HEK293 (cell line): ENCODE measurements around the gene PEX3.

Experiments
- CTCF ChIA-PET: fragments of 350-600 bp; formaldehyde crosslinking; extraction: SDS; loops from one replicate; lab custom pipeline; 2021; ENCODE audit warnings: antibody characterized with exemption; lab: Yijun Ruan, JAX
- POLR2A ChIA-PET: fragments of 300-600 bp; formaldehyde crosslinking; extraction: SDS; loops from one replicate; lab custom pipeline; 2020; ENCODE audit warnings: antibody characterized with exemption, inconsistent platforms; lab: Yijun Ruan, JAX
- H3K27ac ChIP-seq: fragments of 200-500 bp; sonication (Bioruptor generic); 2 replicates; pipeline ENCODE4 v1.5.1; 2014; ENCODE audit warnings: low read depth, low read length, control low read depth, inconsistent platforms; ENCODE audit errors: extremely low read depth
- H3K36me3 ChIP-seq, 2 experiments: fragments of 200-500 bp in 1 of 2; sonication (Bioruptor generic) in 1 of 2; 1 replicate in 1 of 2; 2 replicates in 1 of 2; pipeline ENCODE4 v1.5.1; 2014 to 2017; ENCODE audit warnings: inconsistent platforms in 2 of 2, low read length in 2 of 2; ENCODE audit not compliant: control insufficient read depth in 2 of 2, insufficient read depth in 1 of 2
- H3K4me1 ChIP-seq: fragments of 200-500 bp; sonication (Bioruptor generic); 2 replicates; pipeline ENCODE4 v1.5.1; 2014; ENCODE audit warnings: mild to moderate bottlenecking, low read length, inconsistent platforms; ENCODE audit not compliant: control insufficient read depth, insufficient read depth
- H3K4me3 ChIP-seq: 2 replicates; pipeline ENCODE4 v1.5.1; 2011; ENCODE audit warnings: low read depth, mild to moderate bottlenecking, control low read depth, low read length, moderate library complexity
- H3K9me3 ChIP-seq: fragments of 200-500 bp; sonication (Bioruptor generic); 2 replicates; pipeline ENCODE4 v1.5.1; 2014; ENCODE audit warnings: low read depth, low read length, inconsistent platforms; ENCODE audit not compliant: control insufficient read depth, insufficient read depth
- ATF2 ChIP-seq: fragments of 450-650 bp; formaldehyde crosslinking; IDR thresholded peaks from 2 replicates; pipeline ENCODE4 v1.5.1; 2016; ENCODE audit warnings: missing biosample characterization, missing genetic modification characterization, low read depth
- GLIS1 ChIP-seq: fragments of 450-650 bp; formaldehyde crosslinking; IDR thresholded peaks from 2 replicates; pipeline ENCODE4 v1.5.1; 2016; ENCODE audit warnings: missing biosample characterization, missing genetic modification characterization
- IKZF3 ChIP-seq: fragments of 450-650 bp; IDR thresholded peaks from 2 replicates; pipeline ENCODE4 v1.5.0; 2018; ENCODE audit warnings: missing biosample characterization, mild to moderate bottlenecking, missing genetic modification characterization, moderate library complexity
- RBAK ChIP-seq: fragments of 450-650 bp; formaldehyde crosslinking; IDR thresholded peaks from 2 replicates; pipeline ENCODE4 v1.5.1; 2016; ENCODE audit warnings: missing biosample characterization, missing genetic modification characterization
- SP3 ChIP-seq: fragments of 450-650 bp; formaldehyde crosslinking; IDR thresholded peaks from 2 replicates; pipeline ENCODE4 v1.5.1; 2016; ENCODE audit warnings: missing biosample characterization, missing genetic modification characterization
- ZBTB20 ChIP-seq: fragments of 450-650 bp; formaldehyde crosslinking; IDR thresholded peaks from 2 replicates; pipeline ENCODE4 v1.5.1; 2016; ENCODE audit warnings: missing biosample characterization, missing genetic modification characterization
- ZBTB26 ChIP-seq: fragments of 450-650 bp; formaldehyde crosslinking; optimal IDR thresholded peaks from 2 replicates; pipeline ENCODE3; 2016; ENCODE audit warnings: missing biosample characterization, mild to moderate bottlenecking, missing genetic modification characterization
- ZBTB7A ChIP-seq: fragments of 450-650 bp; formaldehyde crosslinking; IDR thresholded peaks from 2 replicates; pipeline ENCODE4 v1.5.1; 2016; ENCODE audit warnings: low read depth, missing biosample characterization, missing genetic modification characterization
- ZBTB8A ChIP-seq: fragments of 450-650 bp; formaldehyde crosslinking; IDR thresholded peaks from 2 replicates; pipeline ENCODE4 v1.5.1; 2016; ENCODE audit warnings: missing biosample characterization, missing genetic modification characterization
- ZFP41 ChIP-seq: fragments of 450-650 bp; formaldehyde crosslinking; IDR thresholded peaks from 2 replicates; pipeline ENCODE4 v1.5.1; 2016; ENCODE audit warnings: missing biosample characterization, missing genetic modification characterization, borderline replicate concordance
- ZIC2 ChIP-seq: fragments of 450-650 bp; formaldehyde crosslinking; IDR thresholded peaks from 2 replicates; pipeline ENCODE4 v1.5.1; 2016; ENCODE audit warnings: missing biosample characterization, missing genetic modification characterization
- ZNF174 ChIP-seq: fragments of 450-650 bp; formaldehyde crosslinking; IDR thresholded peaks from 2 replicates; pipeline ENCODE4 v1.5.0; 2017; ENCODE audit warnings: missing biosample characterization, mild to moderate bottlenecking, missing genetic modification characterization
- ZNF175 ChIP-seq: fragments of 450-650 bp; formaldehyde crosslinking; IDR thresholded peaks from 2 replicates; pipeline ENCODE4 v1.5.1; 2016; ENCODE audit warnings: missing biosample characterization, missing genetic modification characterization
- ZNF2 ChIP-seq: fragments of 450-650 bp; formaldehyde crosslinking; IDR thresholded peaks from 2 replicates; pipeline ENCODE4 v1.5.1; 2016; ENCODE audit warnings: missing biosample characterization, missing genetic modification characterization
- ZNF23 ChIP-seq: fragments of 450-650 bp; formaldehyde crosslinking; IDR thresholded peaks from 2 replicates; pipeline ENCODE4 v1.5.1; 2016; ENCODE audit warnings: missing biosample characterization, missing genetic modification characterization, borderline replicate concordance
- ZNF280C ChIP-seq: fragments of 450-650 bp; formaldehyde crosslinking; IDR thresholded peaks from 2 replicates; pipeline ENCODE4 v1.5.1; 2016; ENCODE audit warnings: missing biosample characterization, missing genetic modification characterization
- ZNF311 ChIP-seq: fragments of 450-650 bp; formaldehyde crosslinking; IDR thresholded peaks from 2 replicates; pipeline ENCODE4 v1.5.1; 2017; ENCODE audit warnings: missing biosample characterization, missing genetic modification characterization, borderline replicate concordance
- ZNF324 ChIP-seq: fragments of 450-650 bp; formaldehyde crosslinking; IDR thresholded peaks from 2 replicates; pipeline ENCODE4 v1.5.1; 2016; ENCODE audit warnings: missing biosample characterization, missing genetic modification characterization
- ZNF391 ChIP-seq: fragments of 450-650 bp; formaldehyde crosslinking; IDR thresholded peaks from 2 replicates; pipeline ENCODE4 v1.5.1; 2016; ENCODE audit warnings: low read depth, missing biosample characterization, missing genetic modification characterization, borderline replicate concordance
- ZNF555 ChIP-seq: fragments of 450-650 bp; formaldehyde crosslinking; conservative IDR thresholded peaks from 2 replicates; pipeline ENCODE4 v1.5.1; 2017; ENCODE audit warnings: missing biosample characterization, mild to moderate bottlenecking, missing genetic modification characterization, inconsistent platforms
- ZNF560 ChIP-seq: fragments of 450-650 bp; formaldehyde crosslinking; IDR thresholded peaks from 2 replicates; pipeline ENCODE4 v1.5.1; 2017; ENCODE audit warnings: missing biosample characterization, missing genetic modification characterization, borderline replicate concordance
- ZNF626 ChIP-seq: fragments of 450-650 bp; sonication (Bioruptor Pico); formaldehyde crosslinking; IDR thresholded peaks from 2 replicates; pipeline ENCODE4 v1.5.1; 2018; ENCODE audit warnings: missing biosample characterization, missing genetic modification characterization, inconsistent platforms
- ZNF654 ChIP-seq: fragments of 450-650 bp; formaldehyde crosslinking; IDR thresholded peaks from 2 replicates; pipeline ENCODE4 v1.5.1; 2016; ENCODE audit warnings: low read depth, missing biosample characterization, missing genetic modification characterization
- ZNF692 ChIP-seq: fragments of 450-650 bp; formaldehyde crosslinking; IDR thresholded peaks from 2 replicates; pipeline ENCODE4 v1.5.1; 2016; ENCODE audit warnings: missing biosample characterization, missing genetic modification characterization
- ZNF701 ChIP-seq: fragments of 450-650 bp; formaldehyde crosslinking; IDR thresholded peaks from 2 replicates; pipeline ENCODE4 v1.5.1; 2016; ENCODE audit warnings: missing biosample characterization, missing genetic modification characterization
- ZSCAN30 ChIP-seq: fragments of 450-650 bp; IDR thresholded peaks from 2 replicates; pipeline ENCODE4 v1.5.1; 2018; ENCODE audit warnings: missing biosample characterization, mild to moderate bottlenecking, missing genetic modification characterization, moderate library complexity
- TF ChIP-seq, protein P1 (sequence below): fragments of 450-650 bp; formaldehyde crosslinking; IDR thresholded peaks from 2 replicates; pipeline ENCODE4 v1.5.1; 2017; ENCODE audit warnings: missing biosample characterization, missing genetic modification characterization
- TF ChIP-seq, protein P2 (sequence below): fragments of 450-650 bp; formaldehyde crosslinking; IDR thresholded peaks from 2 replicates; pipeline ENCODE4 v1.5.1; 2016; ENCODE audit warnings: missing biosample characterization, missing genetic modification characterization

Gene PEX3

DNA sequence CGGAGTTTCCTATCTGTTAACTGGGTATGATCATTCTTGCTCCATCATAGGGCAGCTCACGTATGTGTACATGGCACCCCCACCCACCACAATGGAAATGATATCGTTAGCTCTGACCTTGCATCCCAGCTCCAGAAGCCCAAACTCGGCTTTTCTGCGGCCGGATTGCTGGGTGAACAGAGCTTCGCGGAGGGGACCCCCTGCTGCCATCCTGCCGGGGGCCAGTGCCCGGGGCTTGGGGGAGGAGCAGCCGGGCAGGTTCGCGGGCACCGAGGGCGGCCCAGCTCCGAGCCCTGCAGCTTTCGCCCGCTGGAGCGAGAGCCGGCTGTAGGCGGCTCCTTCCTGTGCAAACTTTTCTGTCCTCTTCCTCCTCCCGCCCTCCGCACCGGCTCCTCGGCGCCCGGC, 85.9 kb downstream of the PEX3 start:
- peak overlapping the region; percentile 78; the same call in 1 of the 2 replicates for H3K27ac ChIP-seq
- H3K4me3 ChIP-seq: peak overlapping the region; percentile 56
- CTCF ChIA-PET: interaction anchor here (0.9 to 2.0 kb wide), 6 partner anchors 16 to 34 kb away, joined by 3 to 11 read pairs (median 5); partner anchors contain the start of gene FUCA2
- H3K36me3 ChIP-seq: no peaks in the 10 kb centered on the region
- H3K9me3 ChIP-seq: no peaks in the 10 kb centered on the region
- 0 out of 2 replicates have a peak, but pooled peaks cover 3% of the 10 kb centered on the region for H3K4me1 ChIP-seq
- POLR2A ChIA-PET: interaction anchor here (0.8 to 1.5 kb wide), 3 partner anchors 25 to 142 kb away, joined by 3 to 11 read pairs (median 7); partner anchors contain the start of genes ADAT2, FUCA2 and PEX3
- TF ChIP-seq ZNF560 (tag by site-specific recombination): no peak
- peak; percentile 54 for TF ChIP-seq ZBTB26 (tag by site-specific recombination)
- peak; percentile 97 for TF ChIP-seq ZBTB8A (tag by site-specific recombination)
- no peak for TF ChIP-seq ZNF701 (tag by site-specific recombination)
- peak; percentile 39; the same call in 1 of the 2 replicates for TF ChIP-seq ZSCAN30 (tag by site-specific recombination)
- TF ChIP-seq ZFP41 (tag by site-specific recombination): no peak
- TF ChIP-seq, protein P1, sequence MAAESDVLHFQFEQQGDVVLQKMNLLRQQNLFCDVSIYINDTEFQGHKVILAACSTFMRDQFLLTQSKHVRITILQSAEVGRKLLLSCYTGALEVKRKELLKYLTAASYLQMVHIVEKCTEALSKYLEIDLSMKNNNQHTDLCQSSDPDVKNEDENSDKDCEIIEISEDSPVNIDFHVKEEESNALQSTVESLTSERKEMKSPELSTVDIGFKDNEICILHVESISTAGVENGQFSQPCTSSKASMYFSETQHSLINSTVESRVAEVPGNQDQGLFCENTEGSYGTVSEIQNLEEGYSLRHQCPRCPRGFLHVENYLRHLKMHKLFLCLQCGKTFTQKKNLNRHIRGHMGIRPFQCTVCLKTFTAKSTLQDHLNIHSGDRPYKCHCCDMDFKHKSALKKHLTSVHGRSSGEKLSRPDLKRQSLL (tag by site-specific recombination): peak; percentile 69
- peak; percentile 39; the same call in 1 of the 2 replicates for TF ChIP-seq ZNF2 (tag by site-specific recombination)
- TF ChIP-seq ZNF555 (tag by site-specific recombination): no peak
- TF ChIP-seq ZNF280C (tag by site-specific recombination): no peak
- no peak for TF ChIP-seq ZNF391 (tag by site-specific recombination)
- no peak for TF ChIP-seq SP3 (tag by site-specific recombination)
- no peak for TF ChIP-seq ATF2 (tag by site-specific recombination)
- TF ChIP-seq IKZF3 (tag by site-specific recombination): no peak
- TF ChIP-seq ZNF654 (tag by site-specific recombination): no peak
- TF ChIP-seq ZNF692 (tag by site-specific recombination): peak; percentile 29; the same call in 1 of the 2 replicates
- TF ChIP-seq ZBTB7A (tag by site-specific recombination): no peak
- TF ChIP-seq, protein P2, sequence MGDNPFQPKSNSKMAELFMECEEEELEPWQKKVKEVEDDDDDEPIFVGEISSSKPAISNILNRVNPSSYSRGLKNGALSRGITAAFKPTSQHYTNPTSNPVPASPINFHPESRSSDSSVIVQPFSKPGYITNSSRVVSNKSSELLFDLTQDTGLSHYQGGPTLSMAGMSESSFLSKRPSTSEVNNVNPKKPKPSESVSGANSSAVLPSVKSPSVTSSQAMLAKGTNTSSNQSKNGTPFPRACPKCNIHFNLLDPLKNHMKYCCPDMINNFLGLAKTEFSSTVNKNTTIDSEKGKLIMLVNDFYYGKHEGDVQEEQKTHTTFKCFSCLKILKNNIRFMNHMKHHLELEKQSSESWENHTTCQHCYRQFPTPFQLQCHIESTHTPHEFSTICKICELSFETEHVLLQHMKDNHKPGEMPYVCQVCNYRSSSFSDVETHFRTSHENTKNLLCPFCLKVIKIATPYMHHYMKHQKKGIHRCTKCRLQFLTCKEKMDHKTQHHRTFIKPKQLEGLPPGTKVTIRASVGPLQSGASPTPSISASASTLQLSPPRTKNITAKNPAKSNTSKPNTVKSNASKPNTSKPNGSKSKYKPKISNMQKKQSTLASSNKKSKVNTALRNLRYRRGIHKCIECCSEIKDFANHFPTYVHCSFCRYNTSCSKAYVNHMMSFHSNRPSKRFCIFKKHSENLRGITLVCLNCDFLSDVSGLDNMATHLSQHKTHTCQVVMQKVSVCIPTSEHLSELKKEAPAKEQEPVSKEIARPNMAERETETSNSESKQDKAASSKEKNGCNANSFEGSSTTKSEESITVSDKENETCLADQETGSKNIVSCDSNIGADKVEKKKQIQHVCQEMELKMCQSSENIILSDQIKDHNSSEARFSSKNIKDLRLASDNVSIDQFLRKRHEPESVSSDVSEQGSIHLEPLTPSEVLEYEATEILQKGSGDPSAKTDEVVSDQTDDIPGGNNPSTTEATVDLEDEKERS: no peak
- TF ChIP-seq ZIC2 (tag by site-specific recombination): peak; percentile 70
- no peak for TF ChIP-seq ZNF626 (tag by site-specific recombination)
- no peak for TF ChIP-seq RBAK (tag by site-specific recombination)
- TF ChIP-seq ZNF23 (tag by site-specific recombination): no peak
- peak; percentile 83 for TF ChIP-seq GLIS1 (tag by site-specific recombination)
- no peak for TF ChIP-seq ZNF174 (tag by site-specific recombination)
- peak; percentile 68; the same call in 1 of the 2 replicates for TF ChIP-seq ZBTB20 (tag by site-specific recombination)
- no peak for TF ChIP-seq ZNF324
- no peak for TF ChIP-seq ZNF175 (tag by site-specific recombination)
- TF ChIP-seq ZNF311 (tag by site-specific recombination): no peak
